ENCODE measurements around the gene STEAP4. TPM values are rescaled to one million over a fixed set of nuclear protein-coding genes. Genes with fewer than 3 reads are reported as not detected.

STEAP4 gene
- total and polyA plus RNA-seq, 12 donors: 5.1 to 64.9 (median 13.2) TPM

GRCh38 chr7:88244258-88244657, 62.4 kb downstream of the STEAP4 start:
- WGBS, 2 donors: 91% methylated on average over 1 of the region's 1 CpG
- no peak for TF ChIP-seq CTCF (IDR thresholded peaks at IDR 0.05)
- DNase-seq (no peak), ATAC-seq (no peak)
- Histone ChIP-seq H3K9me3 (peaks cover 0 to 15% (median 0%) of the 10 kb centered on the region in 11 donors), H3K27me3 (no peaks in the 10 kb centered on the region), H3K27ac (no peak overlapping the region), H3K4me1 (peaks cover 0 to 5% (median 2%) of the 10 kb centered on the region in 9 donors), H3K36me3 (no peaks in the 10 kb centered on the region), H3K4me3 (no peak overlapping the region)
- intact Hi-C loops (cut with DNase I): loop anchor here in 3 of 10 donors (5.0 to 10.0 kb wide), 2 partner anchors 113 to 1381 kb away; no protein-coding TSS in a partner anchor

- H3K4me1 ChIP-seq: peaks cover 0 to 5% (median 2%) of the 10 kb centered on the region in 9 donors
- WGBS, 2 donors: 16 to 22% methylated on average over 2 of the region's 2 CpGs
- H3K27ac ChIP-seq: no peak overlapping the region
- TF ChIP-seq CTCF (IDR thresholded peaks at IDR 0.05): peak; percentile 60 to 87 (median 80)
- H3K9me3 ChIP-seq: peaks cover 0 to 15% (median 0%) of the 10 kb centered on the region in 11 donors
- peak; percentile 30 to 85 (median 80) for ATAC-seq
- intact Hi-C loops (cut with DNase I): loop anchor here (1.0 to 10.0 kb wide), 6 partner anchors 113 to 1381 kb away; no protein-coding TSS in a partner anchor
- H3K36me3 ChIP-seq: no peaks in the 10 kb centered on the region
- H3K4me3 ChIP-seq: no peak overlapping the region
- peak in 1 of 2 donors; percentile 22 for DNase-seq
- no peaks in the 10 kb centered on the region for H3K27me3 ChIP-seq
Observed at GRCh38 chr7:88243345-88243909, 63.3 kb downstream of the STEAP4 start.

- Histone ChIP-seq H3K27me3 (no peaks in the 10 kb centered on the region), H3K4me3 (no peak overlapping the region), H3K9me3 (no peaks in the 10 kb centered on the region), H3K27ac (no peak overlapping the region), H3K36me3 (no peaks in the 10 kb centered on the region), H3K4me1 (peaks cover 0 to 5% (median 2%) of the 10 kb centered on the region in 9 donors)
- DNase-seq (no peak), ATAC-seq (no peak)
- WGBS, 2 donors: 94 to 96% methylated on average over 1 of the region's 1 CpG
- no peak for TF ChIP-seq CTCF (IDR thresholded peaks at IDR 0.05)
- intact Hi-C loops (cut with DNase I): loop anchor here in 3 of 10 donors (5.0 to 10.0 kb wide), 3 partner anchors 117 to 1385 kb away; no protein-coding TSS in a partner anchor
Observed at GRCh38 chr7:88239852-88240251, 66.8 kb downstream of the STEAP4 start.

GRCh38 chr7:88233828-88234227, 72.9 kb downstream of the STEAP4 start:
- H3K9me3 ChIP-seq: peaks cover 0 to 8% (median 0%) of the 10 kb centered on the region in 11 donors
- H3K27ac ChIP-seq: no peak overlapping the region
- intact Hi-C loops (cut with DNase I): loop anchor here in 1 of 10 donors (10.0 kb wide), 1 partner anchor 711 kb away; no protein-coding TSS in a partner anchor
- no peaks in the 10 kb centered on the region for H3K27me3 ChIP-seq
- ATAC-seq (no peak), DNase-seq (no peak)
- no peak for TF ChIP-seq CTCF (IDR thresholded peaks at IDR 0.05)
- no peak overlapping the region for H3K4me3 ChIP-seq
- no peaks in the 10 kb centered on the region for H3K4me1 ChIP-seq
- H3K36me3 ChIP-seq: no peaks in the 10 kb centered on the region

Measured in heart right ventricle (tissue), 16 donors.